Suprapubic skin (tissue), 4 donors: ENCODE measurements around the gene RERE. TPM values are rescaled to one million over a fixed set of nuclear protein-coding genes. Genes with fewer than 3 reads are reported as not detected.

ENCODE experiments used
- DNase-seq, 2 donors: peaks; one replicate each; pipeline ENCODE4 v3.0.0-alpha.2; 2019; ENCODE audit warnings: low spot score in 2 of 2
- H3K27ac ChIP-seq: fragments of 200-600 bp; sonication (generic); one replicate; pipeline ENCODE4 v1.5.1; 2019
- H3K27me3 ChIP-seq: fragments of 200-600 bp; sonication (generic); one replicate; pipeline ENCODE4 v1.5.1; 2019
- H3K36me3 ChIP-seq: fragments of 200-600 bp; sonication (generic); one replicate; pipeline ENCODE4 v1.5.1; 2019
- H3K4me1 ChIP-seq: fragments of 200-600 bp; sonication (generic); one replicate; pipeline ENCODE4 v1.5.1; 2019
- H3K4me3 ChIP-seq: fragments of 200-600 bp; sonication (generic); one replicate; pipeline ENCODE4 v1.5.1; 2019; ENCODE audit warnings: mild to moderate bottlenecking
- H3K9me3 ChIP-seq: fragments of 200-600 bp; sonication (generic); one replicate; pipeline ENCODE4 v1.5.1; 2019
- EP300 ChIP-seq: sonication (generic); formaldehyde crosslinking; IDR thresholded peaks from one replicate; pipeline ENCODE4 v1.6.1; 2017; ENCODE audit warnings: antibody characterized with exemption
- POLR2A ChIP-seq, 2 donors: fragments of 450-650 bp; IDR thresholded peaks; one replicate each; pipeline ENCODE4 v1.6.1; 2017; ENCODE audit warnings: antibody characterized with exemption in 2 of 2, mild to moderate bottlenecking in 2 of 2, moderate library complexity in 2 of 2
- POLR2AphosphoS5 ChIP-seq, 3 donors: sonication (generic); formaldehyde crosslinking; IDR thresholded peaks; one replicate each; pipeline ENCODE4 v1.6.1; 2017; ENCODE audit warnings: antibody characterized with exemption in 3 of 3
- WGBS: methylation state at CpG from one replicate; pipeline ENCODE4 v1.1.5; 2018; 5-methylcytosine and 5-hydroxymethylcytosine counted together
- total RNA-seq, 4 donors: library from RNA; depleted of rRNA; stranded (reverse); fragments of >200 nt; gene quantifications; one replicate each; pipeline ENCODE4 v1.1.0, GENCODE V29; 2016
- TF ChIP-seq, protein P1 (sequence below), 2 donors: fragments of 200-600 bp in 1 of 2; fragments of 450-650 bp in 1 of 2; sonication (generic) in 1 of 2; IDR thresholded peaks; one replicate each; pipeline ENCODE4 v1.5.1; 2016 to 2019; ENCODE audit warnings: antibody characterized with exemption in 2 of 2, mild to moderate bottlenecking in 1 of 2, moderate library complexity in 1 of 2

Gene RERE
- total RNA-seq, 4 donors from 2014 or later, result 43.4 to 113 (median 83.3) TPM

DNA sequence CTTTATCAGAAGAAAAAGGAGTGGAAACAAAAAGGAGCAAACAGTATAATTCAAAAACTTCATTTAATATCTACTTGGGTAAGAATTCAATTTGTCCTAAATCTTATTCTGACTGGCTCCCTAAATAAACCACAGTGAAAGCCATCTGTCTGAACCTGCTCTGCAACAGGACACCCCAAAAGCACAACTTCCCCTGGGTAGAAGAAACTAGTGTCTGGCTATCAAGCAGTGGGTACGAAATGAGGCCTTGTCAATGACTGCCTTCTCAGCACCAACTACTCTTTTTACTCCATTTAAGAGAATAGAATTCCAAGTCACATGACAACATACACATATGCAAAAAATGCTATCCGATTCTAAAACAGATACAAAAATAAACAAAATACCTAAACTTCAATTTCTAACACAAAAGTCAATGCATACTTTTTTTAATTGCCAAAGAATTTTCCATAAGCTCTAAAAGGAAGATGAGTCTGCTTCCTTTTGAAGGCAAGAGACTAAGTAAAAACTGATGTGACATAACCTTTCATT is 292.7 kb downstream of the RERE start:
- Histone ChIP-seq H3K4me1 (peaks cover 60% of the 10 kb centered on the region), H3K27me3 (no peaks in the 10 kb centered on the region), H3K27ac (peak overlapping the region; percentile 96), H3K9me3 (no peaks in the 10 kb centered on the region), H3K4me3 (peak overlapping the region; percentile 57), H3K36me3 (peaks cover 3% of the 10 kb centered on the region)
- 27% methylated on average over 2 of the region's 2 CpGs for WGBS
- TF ChIP-seq POLR2A (IDR thresholded peaks at IDR 0.05) (no peak), EP300 (no peak), POLR2AphosphoS5 (IDR thresholded peaks at IDR 0.05) (no peak)
- TF ChIP-seq, protein P1, sequence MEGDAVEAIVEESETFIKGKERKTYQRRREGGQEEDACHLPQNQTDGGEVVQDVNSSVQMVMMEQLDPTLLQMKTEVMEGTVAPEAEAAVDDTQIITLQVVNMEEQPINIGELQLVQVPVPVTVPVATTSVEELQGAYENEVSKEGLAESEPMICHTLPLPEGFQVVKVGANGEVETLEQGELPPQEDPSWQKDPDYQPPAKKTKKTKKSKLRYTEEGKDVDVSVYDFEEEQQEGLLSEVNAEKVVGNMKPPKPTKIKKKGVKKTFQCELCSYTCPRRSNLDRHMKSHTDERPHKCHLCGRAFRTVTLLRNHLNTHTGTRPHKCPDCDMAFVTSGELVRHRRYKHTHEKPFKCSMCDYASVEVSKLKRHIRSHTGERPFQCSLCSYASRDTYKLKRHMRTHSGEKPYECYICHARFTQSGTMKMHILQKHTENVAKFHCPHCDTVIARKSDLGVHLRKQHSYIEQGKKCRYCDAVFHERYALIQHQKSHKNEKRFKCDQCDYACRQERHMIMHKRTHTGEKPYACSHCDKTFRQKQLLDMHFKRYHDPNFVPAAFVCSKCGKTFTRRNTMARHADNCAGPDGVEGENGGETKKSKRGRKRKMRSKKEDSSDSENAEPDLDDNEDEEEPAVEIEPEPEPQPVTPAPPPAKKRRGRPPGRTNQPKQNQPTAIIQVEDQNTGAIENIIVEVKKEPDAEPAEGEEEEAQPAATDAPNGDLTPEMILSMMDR (IDR thresholded peaks at IDR 0.05), result no peak
- no peak for DNase-seq

DNA sequence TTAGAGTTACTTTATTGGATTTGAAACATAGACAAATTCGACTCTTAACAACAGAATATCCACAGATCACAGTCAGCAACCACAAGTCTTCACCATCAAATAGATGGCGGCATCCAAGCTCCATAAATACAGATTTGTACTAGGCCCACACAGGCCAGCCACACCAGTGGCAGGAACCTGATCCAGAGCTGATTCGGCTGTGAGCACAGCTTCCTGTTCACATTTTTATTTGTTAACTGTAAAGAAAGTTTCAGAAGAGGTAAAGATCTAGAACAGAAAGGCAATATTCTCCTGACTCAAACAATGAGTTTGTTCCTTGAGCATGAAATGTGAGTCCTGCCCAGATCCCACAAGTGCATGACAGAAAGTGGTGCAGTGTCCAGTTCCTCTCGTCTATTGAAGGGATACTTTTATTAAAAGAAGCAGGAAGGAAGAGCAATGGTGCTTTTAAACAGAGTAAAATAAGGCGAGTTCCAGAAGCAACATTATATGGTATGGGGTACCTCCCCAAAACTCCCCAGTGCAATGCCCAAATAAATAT is 293.7 kb downstream of the RERE start:
- H3K36me3 ChIP-seq, result peaks cover 3% of the 10 kb centered on the region
- H3K27me3 ChIP-seq, result no peaks in the 10 kb centered on the region
- H3K9me3 ChIP-seq, result no peaks in the 10 kb centered on the region
- peak overlapping the region; percentile 59 for H3K27ac ChIP-seq
- peaks cover 60% of the 10 kb centered on the region for H3K4me1 ChIP-seq
- TF ChIP-seq POLR2A (IDR thresholded peaks at IDR 0.05) (no peak), EP300 (no peak), POLR2AphosphoS5 (IDR thresholded peaks at IDR 0.05) (no peak)
- TF ChIP-seq, protein P1 (IDR thresholded peaks at IDR 0.05), result no peak
- H3K4me3 ChIP-seq, result peak overlapping the region; percentile 57
- WGBS, result 43% methylated on average over 5 of the region's 5 CpGs
- no peak for DNase-seq

DNA sequence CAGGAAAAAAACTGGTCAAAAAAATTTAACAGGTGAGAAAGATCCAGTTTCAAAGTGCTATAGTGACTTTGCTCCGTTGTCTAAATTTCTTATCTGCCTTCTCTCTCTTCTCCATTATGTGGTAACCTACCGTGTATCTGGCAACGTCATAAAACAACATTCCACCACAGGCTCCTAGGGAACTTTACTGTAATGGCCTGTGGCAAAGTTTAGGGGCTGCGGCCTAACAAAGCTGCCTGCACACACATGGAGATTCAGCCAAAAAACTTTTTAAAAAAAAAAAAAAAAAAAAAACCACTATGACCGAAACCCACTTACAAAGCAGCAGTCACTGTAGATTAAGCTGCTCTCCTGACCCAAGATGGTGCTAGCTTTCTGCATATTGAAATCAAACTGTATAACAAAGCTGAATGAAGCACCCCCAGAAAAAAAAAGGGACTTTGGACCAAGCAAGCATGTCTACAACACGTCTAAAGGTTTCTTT is 296.9 kb downstream of the RERE start:
- Histone ChIP-seq H3K4me3 (no peak overlapping the region), H3K9me3 (no peaks in the 10 kb centered on the region), H3K36me3 (peaks cover 3% of the 10 kb centered on the region), H3K27ac (peak overlapping the region; percentile 15), H3K27me3 (no peaks in the 10 kb centered on the region), H3K4me1 (peaks cover 60% of the 10 kb centered on the region)
- TF ChIP-seq, protein P1 (IDR thresholded peaks at IDR 0.05), result no peak
- TF ChIP-seq POLR2A (IDR thresholded peaks at IDR 0.05) (no peak), POLR2AphosphoS5 (IDR thresholded peaks at IDR 0.05) (no peak), EP300 (no peak)
- 45% methylated on average over 6 of the region's 6 CpGs for WGBS
- DNase-seq, result no peak

DNA sequence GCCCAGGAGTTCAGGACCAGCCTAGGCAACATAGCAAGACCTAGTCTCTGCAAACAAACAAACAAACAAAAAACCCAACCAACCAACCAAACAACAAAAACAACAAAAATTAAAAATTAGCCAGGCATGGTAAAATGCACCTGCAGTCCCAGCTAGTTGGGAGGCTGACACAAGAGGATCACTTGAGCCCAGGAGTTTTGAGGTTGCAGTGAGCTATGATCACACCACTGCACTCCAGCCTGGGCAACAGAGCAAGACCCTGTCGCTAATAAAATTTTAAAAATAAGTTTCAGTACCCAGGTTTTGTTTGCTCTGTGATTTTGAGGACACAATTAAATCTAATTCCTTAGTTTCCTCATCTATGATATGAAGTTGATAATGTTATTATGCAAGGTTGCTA is 298.3 kb downstream of the RERE start:
- TF ChIP-seq EP300 (no peak), POLR2AphosphoS5 (IDR thresholded peaks at IDR 0.05) (no peak), POLR2A (IDR thresholded peaks at IDR 0.05) (no peak)
- TF ChIP-seq, protein P1 (IDR thresholded peaks at IDR 0.05), result no peak
- 100% methylated on average over 1 of the region's 1 CpG for WGBS
- no peak for DNase-seq
- Histone ChIP-seq H3K4me1 (peaks cover 53% of the 10 kb centered on the region), H3K9me3 (no peaks in the 10 kb centered on the region), H3K27ac (no peak overlapping the region), H3K4me3 (no peak overlapping the region), H3K27me3 (no peaks in the 10 kb centered on the region), H3K36me3 (peaks cover 3% of the 10 kb centered on the region)

DNA sequence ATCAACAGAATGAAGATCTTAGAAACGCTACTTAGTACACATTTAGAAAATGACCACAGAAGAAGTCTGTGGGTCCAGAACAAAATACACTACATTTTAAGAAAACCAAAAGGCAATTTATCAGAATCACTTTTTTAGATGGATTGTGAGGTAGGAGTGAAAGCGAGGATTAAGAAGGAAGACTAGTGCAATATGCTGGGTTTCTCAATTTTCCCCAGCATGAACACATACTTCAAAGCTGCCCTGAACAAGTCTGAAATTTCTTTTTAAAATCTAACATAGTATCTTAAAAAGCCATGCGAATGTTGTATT is 299.0 kb downstream of the RERE start:
- H3K27me3 ChIP-seq, result no peaks in the 10 kb centered on the region
- H3K36me3 ChIP-seq, result peaks cover 3% of the 10 kb centered on the region
- H3K9me3 ChIP-seq, result no peaks in the 10 kb centered on the region
- no peak for DNase-seq
- H3K27ac ChIP-seq, result peak overlapping the region; percentile 61
- no peak overlapping the region for H3K4me3 ChIP-seq
- WGBS, result 86% methylated on average over 3 of the region's 3 CpGs
- TF ChIP-seq POLR2AphosphoS5 (IDR thresholded peaks at IDR 0.05), result no peak
- TF ChIP-seq, protein P1 (IDR thresholded peaks at IDR 0.05), result no peak
- TF ChIP-seq POLR2A (IDR thresholded peaks at IDR 0.05), result no peak
- no peak for TF ChIP-seq EP300
- peaks cover 49% of the 10 kb centered on the region for H3K4me1 ChIP-seq
